Peyer's patch (tissue), 4 donors: ENCODE measurements around the gene MYO6.

ENCODE experiments used
- POLR2A ChIP-seq, 2 donors: fragments of 450-650 bp; IDR thresholded peaks; one replicate each; pipeline ENCODE4 v1.5.1; 2017; ENCODE audit warnings: antibody characterized with exemption in 2 of 2, mild to moderate bottlenecking in 2 of 2, moderate library complexity in 2 of 2
- TF ChIP-seq, protein P1 (sequence below), 6 experiments: fragments of 450-650 bp in 4 of 6; fragments of 200-600 bp in 2 of 6; sonication (generic) in 1 of 6; IDR thresholded peaks; one replicate each; pipeline ENCODE4 v1.5.1; 2017 to 2019; ENCODE audit warnings: antibody characterized with exemption in 6 of 6, mild to moderate bottlenecking in 3 of 6, moderate library complexity in 1 of 6

DNA sequence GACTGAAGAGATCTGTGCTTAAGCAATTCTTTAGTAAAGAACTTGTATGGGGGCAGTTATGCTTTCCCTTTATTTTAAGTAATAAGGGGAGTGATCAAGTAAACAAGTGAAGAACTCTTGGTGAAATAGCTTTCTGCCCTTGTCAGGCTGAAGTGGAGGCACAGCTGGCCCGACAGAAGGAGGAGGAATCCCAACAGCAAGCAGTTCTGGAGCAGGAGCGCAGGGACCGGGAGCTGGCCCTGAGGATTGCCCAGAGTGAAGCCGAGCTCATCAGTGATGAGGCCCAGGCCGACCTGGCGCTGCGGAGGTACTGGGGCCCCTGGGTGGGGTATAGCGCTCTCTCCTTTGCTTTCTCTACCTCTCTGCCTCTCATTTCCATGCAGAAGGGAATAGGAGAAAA lies 143.3 kb downstream of the MYO6 start:
- TF ChIP-seq POLR2A (IDR thresholded peaks at IDR 0.05): no peak
- TF ChIP-seq, protein P1, sequence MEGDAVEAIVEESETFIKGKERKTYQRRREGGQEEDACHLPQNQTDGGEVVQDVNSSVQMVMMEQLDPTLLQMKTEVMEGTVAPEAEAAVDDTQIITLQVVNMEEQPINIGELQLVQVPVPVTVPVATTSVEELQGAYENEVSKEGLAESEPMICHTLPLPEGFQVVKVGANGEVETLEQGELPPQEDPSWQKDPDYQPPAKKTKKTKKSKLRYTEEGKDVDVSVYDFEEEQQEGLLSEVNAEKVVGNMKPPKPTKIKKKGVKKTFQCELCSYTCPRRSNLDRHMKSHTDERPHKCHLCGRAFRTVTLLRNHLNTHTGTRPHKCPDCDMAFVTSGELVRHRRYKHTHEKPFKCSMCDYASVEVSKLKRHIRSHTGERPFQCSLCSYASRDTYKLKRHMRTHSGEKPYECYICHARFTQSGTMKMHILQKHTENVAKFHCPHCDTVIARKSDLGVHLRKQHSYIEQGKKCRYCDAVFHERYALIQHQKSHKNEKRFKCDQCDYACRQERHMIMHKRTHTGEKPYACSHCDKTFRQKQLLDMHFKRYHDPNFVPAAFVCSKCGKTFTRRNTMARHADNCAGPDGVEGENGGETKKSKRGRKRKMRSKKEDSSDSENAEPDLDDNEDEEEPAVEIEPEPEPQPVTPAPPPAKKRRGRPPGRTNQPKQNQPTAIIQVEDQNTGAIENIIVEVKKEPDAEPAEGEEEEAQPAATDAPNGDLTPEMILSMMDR (IDR thresholded peaks at IDR 0.05): no peak
